ENCODE results near the gene PNMT.

GRCh38 chr17:39636587-39636926, 31.7 kb upstream of the PNMT start:
- TF ChIP-seq POLR2AphosphoS5 (IDR thresholded peaks at IDR 0.05; ENCODE audit: insufficient read depth, low read depth, low read length), result no peak
- TF ChIP-seq CTCF (IDR thresholded peaks at IDR 0.05; ENCODE audit: extremely low read depth in 1 of 2, insufficient read depth in 1 of 2, low read depth in 1 of 2, low read length in 2 of 2), result no peak
- TF ChIP-seq MYC (IDR thresholded peaks at IDR 0.05; ENCODE audit: low read depth, low read length), result no peak
- TF ChIP-seq POLR2A (IDR thresholded peaks at IDR 0.05; ENCODE audit: low read depth, low read length), result no peak
- TF ChIP-seq MAX (IDR thresholded peaks at IDR 0.05; ENCODE audit: insufficient read depth, insufficient read length), result no peak

Data from endothelial cell of umbilical vein (primary cell).